Neural progenitor cell (in vitro differentiated cells): ENCODE results near the gene ANKS1B.

Source experiments
- CTCF ChIP-seq: fragments of 200-600 bp; sonication (generic); IDR thresholded peaks from 2 replicates; pipeline ENCODE4 v1.5.1; 2017; ENCODE audit warnings: antibody characterized with exemption, mild to moderate bottlenecking
- EZH2phosphoT487 ChIP-seq: fragments of 200-600 bp; sonication (generic); IDR thresholded peaks from 2 replicates; pipeline ENCODE4 v1.6.1; 2017; ENCODE audit warnings: antibody characterized with exemption

GRCh38 chr12:98816720-98817119, 1168.0 kb downstream of the ANKS1B start:
- no peak for TF ChIP-seq CTCF
- no peak for TF ChIP-seq EZH2phosphoT487
